GM19328 (cell line): Measurements from ENCODE around the gene TRIM74.
"Not testable (repeated sequence)": the region's sequence is repeated elsewhere in the genome, so short reads cannot be mapped to it uniquely, and the experiment has no call there.

ENCODE experiments used
- ATAC-seq: cut with Tn5 transposase; IDR thresholded peaks from one replicate; pipeline ENCODE4 v1.9.1; 2021; ENCODE audit warnings: mild to moderate bottlenecking, moderate library complexity; ENCODE audit not compliant: unreplicated experiment

The TRIM74 gene

GRCh38 chr7:72960029-72960428, 9.2 kb downstream of the TRIM74 start:
- not testable (repeated sequence) for ATAC-seq

- peak; percentile 91 for ATAC-seq
These were observed 14.6 kb downstream of the TRIM74 start for GRCh38 chr7:72954563-72955198.

GRCh38 chr7:72953901-72954562, 15.2 kb downstream of the TRIM74 start:
- ATAC-seq, result peak; percentile 55

GRCh38 chr7:72950432-72950831, 18.8 kb downstream of the TRIM74 start:
- not testable (repeated sequence) for ATAC-seq

- ATAC-seq, result not testable (repeated sequence)
These were observed 19.6 kb downstream of the TRIM74 start for GRCh38 chr7:72949686-72950085.

- not testable (repeated sequence) for ATAC-seq
These were observed 20.0 kb downstream of the TRIM74 start for GRCh38 chr7:72949276-72949675.

- not testable (repeated sequence) for ATAC-seq
These were observed 20.6 kb downstream of the TRIM74 start for GRCh38 chr7:72948714-72949113.

- ATAC-seq, result not testable (repeated sequence)
These were observed 23.0 kb downstream of the TRIM74 start for GRCh38 chr7:72946130-72946745.

- ATAC-seq, result not testable (repeated sequence)
These were observed 23.7 kb downstream of the TRIM74 start for GRCh38 chr7:72945597-72945996.

- ATAC-seq, result not testable (repeated sequence)
These were observed 24.3 kb downstream of the TRIM74 start for GRCh38 chr7:72944937-72945336.

GRCh38 chr7:72942956-72943355, 26.3 kb downstream of the TRIM74 start:
- ATAC-seq, result not testable (repeated sequence)

- not testable (repeated sequence) for ATAC-seq
These were observed 27.1 kb downstream of the TRIM74 start for GRCh38 chr7:72942022-72942705.

- not testable (repeated sequence) for ATAC-seq
These were observed 41.0 kb downstream of the TRIM74 start for GRCh38 chr7:72928216-72928615.

- not testable (repeated sequence) for ATAC-seq
These were observed 41.5 kb downstream of the TRIM74 start for GRCh38 chr7:72927791-72928190.

- ATAC-seq, result no peak
These were observed 43.6 kb downstream of the TRIM74 start for GRCh38 chr7:72925546-72926120.

GRCh38 chr7:72924733-72925545, 44.3 kb downstream of the TRIM74 start, which contains the start of gene POM121:
Gene POM121 (plus strand): TSS chr7:72925095. CDS start chr7:72925122, 27 bp downstream.
- ATAC-seq, result peak; percentile 80

- ATAC-seq, result peak; percentile 5
These were observed 44.9 kb downstream of the TRIM74 start for GRCh38 chr7:72924386-72924732.

GRCh38 chr7:72919256-72919775, 50.0 kb downstream of the TRIM74 start:
- no peak for ATAC-seq

GRCh38 chr7:72914756-72915525, 54.3 kb downstream of the TRIM74 start:
- peak; percentile 76 for ATAC-seq
